ENCODE data around the gene MISP. TPM values are rescaled to one million over a fixed set of nuclear protein-coding genes. Genes with fewer than 3 reads are reported as not detected.

The MISP gene
- total RNA-seq, 1 donor from 2014 or later = 0.49 TPM

GRCh38 chr19:755063-755462 lies 4.2 kb downstream of the MISP start:
- H3K9me3 ChIP-seq = peaks cover 3% of the 10 kb centered on the region
- no peaks in the 10 kb centered on the region for H3K27me3 ChIP-seq
- DNase-seq (ENCODE audit: extremely low spot score in 2 of 2) = no peak
- peak overlapping the region; percentile 77 for H3K27ac ChIP-seq
- H3K36me3 ChIP-seq = no peaks in the 10 kb centered on the region
- intact Hi-C loops (cut with DNase I) = no loop called here
- H3K4me1 ChIP-seq = peaks cover 24% of the 10 kb centered on the region
- H3K4me3 ChIP-seq = no peak overlapping the region
- no peak for TF ChIP-seq POLR2AphosphoS5 (IDR thresholded peaks at IDR 0.05; ENCODE audit: insufficient read depth in 1 of 2, low read depth in 1 of 2)
- TF ChIP-seq POLR2A (IDR thresholded peaks at IDR 0.05) = no peak
- TF ChIP-seq CTCF (IDR thresholded peaks at IDR 0.05) = no peak

GRCh38 chr19:756236-756635 lies 5.3 kb downstream of the MISP start:
- no peak for DNase-seq (ENCODE audit: extremely low spot score in 2 of 2)
- H3K27me3 ChIP-seq = no peaks in the 10 kb centered on the region
- TF ChIP-seq CTCF (IDR thresholded peaks at IDR 0.05) = no peak
- no peak for TF ChIP-seq POLR2A (IDR thresholded peaks at IDR 0.05)
- no peak for TF ChIP-seq POLR2AphosphoS5 (IDR thresholded peaks at IDR 0.05; ENCODE audit: insufficient read depth in 1 of 2, low read depth in 1 of 2)
- no peaks in the 10 kb centered on the region for H3K36me3 ChIP-seq
- H3K4me1 ChIP-seq = peaks cover 17% of the 10 kb centered on the region
- peaks cover 3% of the 10 kb centered on the region for H3K9me3 ChIP-seq
- intact Hi-C loops (cut with DNase I) = no loop called here
- H3K27ac ChIP-seq = no peak overlapping the region
- H3K4me3 ChIP-seq = no peak overlapping the region

- intact Hi-C loops (cut with DNase I) = no loop called here
These were observed 6.1 kb downstream of the MISP start for GRCh38 chr19:756821-757688.

GRCh38 chr19:757811-758668 lies 7.1 kb downstream of the MISP start:
- H3K4me1 ChIP-seq = no peaks in the 10 kb centered on the region
- H3K36me3 ChIP-seq = no peaks in the 10 kb centered on the region
- peaks cover 3% of the 10 kb centered on the region for H3K9me3 ChIP-seq
- H3K27me3 ChIP-seq = no peaks in the 10 kb centered on the region
- intact Hi-C loops (cut with DNase I) = no loop called here
- no peak overlapping the region for H3K4me3 ChIP-seq
- no peak for DNase-seq (ENCODE audit: extremely low spot score in 2 of 2)
- H3K27ac ChIP-seq = no peak overlapping the region
- no peak for TF ChIP-seq POLR2AphosphoS5 (IDR thresholded peaks at IDR 0.05; ENCODE audit: insufficient read depth in 1 of 2, low read depth in 1 of 2)
- TF ChIP-seq POLR2A (IDR thresholded peaks at IDR 0.05) = no peak
- no peak for TF ChIP-seq CTCF (IDR thresholded peaks at IDR 0.05)

More at GRCh38 chr19:756821-757688, 6.1 kb downstream of the MISP start:
- DNase-seq (ENCODE audit: extremely low spot score in 2 of 2) = no peak
- TF ChIP-seq CTCF (IDR thresholded peaks at IDR 0.05) = no peak
- TF ChIP-seq POLR2AphosphoS5 (IDR thresholded peaks at IDR 0.05; ENCODE audit: insufficient read depth in 1 of 2, low read depth in 1 of 2) = no peak
- TF ChIP-seq POLR2A (IDR thresholded peaks at IDR 0.05) = no peak
- Histone ChIP-seq H3K4me3 (no peak overlapping the region), H3K9me3 (peaks cover 3% of the 10 kb centered on the region), H3K27me3 (no peaks in the 10 kb centered on the region), H3K36me3 (no peaks in the 10 kb centered on the region), H3K27ac (no peak overlapping the region), H3K4me1 (peaks cover 10% of the 10 kb centered on the region)

Data from vagina (tissue), 2 donors.